Activated naive CD8-positive, alpha-beta T cell (primary cell): ENCODE results near the gene INTS6.

Source experiments
- H3K27ac Mint-ChIP-seq: one replicate; pipeline ENCODE4 v1.8.0; 2021; ENCODE audit warnings: mixed read lengths
- H3K27me3 Mint-ChIP-seq: one replicate; pipeline ENCODE4 v1.8.0; 2021; ENCODE audit warnings: mixed read lengths
- H3K36me3 Mint-ChIP-seq: one replicate; pipeline ENCODE4 v1.8.0; 2021; ENCODE audit warnings: mixed read lengths
- H3K4me1 Mint-ChIP-seq: one replicate; pipeline ENCODE4 v1.8.0; 2021; ENCODE audit warnings: low read depth, mixed read lengths
- H3K4me3 Mint-ChIP-seq: one replicate; pipeline ENCODE4 v1.8.0; 2021; ENCODE audit warnings: mild to moderate bottlenecking, mixed read lengths
- H3K9me3 Mint-ChIP-seq: one replicate; pipeline ENCODE4 v1.8.0; 2021; ENCODE audit warnings: low read depth, mixed read lengths

Gene INTS6

GRCh38 chr13:51397262-51397941, 55.4 kb downstream of the INTS6 start:
- H3K4me1 Mint-ChIP-seq: peaks cover 62% of the 10 kb centered on the region
- H3K27ac Mint-ChIP-seq: no peak overlapping the region

DNA sequence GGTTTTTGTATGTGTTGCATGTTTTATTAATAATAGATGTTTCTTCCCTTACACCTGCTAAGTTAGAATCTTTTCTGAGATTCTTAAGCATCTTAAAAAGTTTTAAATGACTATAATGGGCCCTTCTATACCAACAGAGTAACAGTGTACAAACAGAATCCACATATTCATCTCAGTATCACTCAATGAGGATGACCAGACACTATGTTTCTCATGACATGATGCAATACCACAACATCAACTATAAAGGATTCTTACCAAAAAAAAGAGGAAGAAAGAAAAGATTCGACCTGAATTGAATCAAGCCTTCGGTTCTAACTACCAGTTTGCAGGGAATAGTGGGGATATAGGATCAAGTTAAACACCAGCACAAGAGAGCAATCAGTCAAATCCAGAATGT, 56.5 kb downstream of the INTS6 start:
- no peaks in the 10 kb centered on the region for H3K27me3 Mint-ChIP-seq
- H3K9me3 Mint-ChIP-seq: no peaks in the 10 kb centered on the region
- peak overlapping the region; percentile 59 for H3K27ac Mint-ChIP-seq
- H3K4me3 Mint-ChIP-seq: no peak overlapping the region
- H3K36me3 Mint-ChIP-seq: peaks cover 16% of the 10 kb centered on the region
- peaks cover 64% of the 10 kb centered on the region for H3K4me1 Mint-ChIP-seq

More at GRCh38 chr13:51397262-51397941, 55.4 kb downstream of the INTS6 start:
- Mint-ChIP-seq H3K27me3 (no peaks in the 10 kb centered on the region), H3K36me3 (peaks cover 16% of the 10 kb centered on the region), H3K4me3 (no peak overlapping the region), H3K9me3 (no peaks in the 10 kb centered on the region)

DNA sequence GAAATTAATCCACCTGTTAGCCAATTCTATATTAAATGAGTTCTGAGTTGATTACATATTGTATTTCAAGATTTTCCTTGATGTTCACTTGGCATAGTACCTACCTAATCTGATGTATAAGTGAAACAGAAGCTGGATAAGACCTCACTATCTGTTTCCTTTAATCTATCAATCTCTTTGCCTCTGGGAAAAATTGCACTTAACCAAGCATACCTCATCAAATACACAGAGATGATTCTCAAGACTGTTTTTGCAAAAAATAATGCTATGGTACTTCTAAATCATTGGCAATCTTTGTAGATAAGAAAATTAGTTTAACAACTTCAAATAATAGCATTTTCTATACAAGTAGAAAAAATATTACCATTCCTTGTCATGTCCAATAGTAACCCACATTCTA, 58.1 kb downstream of the INTS6 start:
- no peaks in the 10 kb centered on the region for H3K27me3 Mint-ChIP-seq
- H3K4me3 Mint-ChIP-seq: no peak overlapping the region
- peaks cover 53% of the 10 kb centered on the region for H3K4me1 Mint-ChIP-seq
- no peaks in the 10 kb centered on the region for H3K9me3 Mint-ChIP-seq
- H3K36me3 Mint-ChIP-seq: peaks cover 11% of the 10 kb centered on the region
- peak overlapping the region; percentile 3 for H3K27ac Mint-ChIP-seq

GRCh38 chr13:51385114-51385513, 67.7 kb downstream of the INTS6 start:
- Mint-ChIP-seq H3K4me1 (peaks cover 5% of the 10 kb centered on the region), H3K27me3 (no peaks in the 10 kb centered on the region), H3K4me3 (no peak overlapping the region), H3K9me3 (no peaks in the 10 kb centered on the region), H3K27ac (no peak overlapping the region), H3K36me3 (peaks cover 9% of the 10 kb centered on the region)

DNA sequence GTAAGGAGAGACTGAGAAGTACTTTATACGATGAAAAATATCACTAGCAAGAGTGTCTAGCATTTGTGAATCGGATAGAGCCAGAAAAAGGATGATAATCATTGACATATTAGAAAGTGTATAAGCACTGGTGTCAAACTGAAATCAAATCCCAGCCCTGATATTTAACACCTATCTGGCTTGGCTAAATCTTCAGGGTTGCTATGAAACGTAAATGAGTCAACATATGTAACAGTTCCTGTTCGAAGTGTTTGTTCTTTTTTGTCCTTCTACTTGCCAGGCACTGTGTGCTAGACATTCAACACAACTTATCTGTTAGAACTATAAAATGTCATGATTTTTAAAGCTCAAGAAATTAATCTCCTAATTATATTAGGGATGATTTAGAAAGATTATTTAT, 72.6 kb downstream of the INTS6 start:
- H3K27me3 Mint-ChIP-seq: no peaks in the 10 kb centered on the region
- no peaks in the 10 kb centered on the region for H3K9me3 Mint-ChIP-seq
- no peak overlapping the region for H3K27ac Mint-ChIP-seq
- peaks cover 11% of the 10 kb centered on the region for H3K36me3 Mint-ChIP-seq
- H3K4me1 Mint-ChIP-seq: no peaks in the 10 kb centered on the region
- H3K4me3 Mint-ChIP-seq: no peak overlapping the region

DNA sequence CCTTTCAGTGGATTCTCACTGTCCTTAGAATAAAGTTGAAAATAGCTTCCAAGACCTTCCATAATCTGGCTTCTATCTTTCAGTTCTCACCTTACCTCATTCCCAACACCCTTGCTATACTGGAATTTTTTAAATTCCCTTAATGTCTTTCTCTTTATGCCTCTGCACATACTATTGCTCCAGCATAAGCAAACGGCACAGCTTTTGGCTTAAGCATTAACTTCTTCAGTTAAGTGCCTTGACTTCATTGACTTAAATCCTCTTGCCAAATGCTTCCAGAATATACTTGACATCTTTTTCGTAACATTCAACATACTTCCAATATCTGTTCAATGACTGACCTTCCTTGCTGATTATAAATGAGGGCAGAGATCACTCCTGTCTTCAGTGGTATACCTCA, 79.4 kb downstream of the INTS6 start:
- H3K9me3 Mint-ChIP-seq: no peaks in the 10 kb centered on the region
- no peaks in the 10 kb centered on the region for H3K27me3 Mint-ChIP-seq
- H3K36me3 Mint-ChIP-seq: peaks cover 14% of the 10 kb centered on the region
- H3K4me1 Mint-ChIP-seq: no peaks in the 10 kb centered on the region
- H3K27ac Mint-ChIP-seq: no peak overlapping the region
- no peak overlapping the region for H3K4me3 Mint-ChIP-seq

- Mint-ChIP-seq H3K9me3 (no peaks in the 10 kb centered on the region), H3K4me3 (no peak overlapping the region), H3K27me3 (no peaks in the 10 kb centered on the region), H3K36me3 (peaks cover 11% of the 10 kb centered on the region), H3K27ac (no peak overlapping the region), H3K4me1 (no peaks in the 10 kb centered on the region)
These were observed 81.0 kb downstream of the INTS6 start for GRCh38 chr13:51371768-51372399.

- H3K4me3 Mint-ChIP-seq: no peak overlapping the region
- no peak overlapping the region for H3K27ac Mint-ChIP-seq
- no peaks in the 10 kb centered on the region for H3K4me1 Mint-ChIP-seq
- no peaks in the 10 kb centered on the region for H3K27me3 Mint-ChIP-seq
- H3K9me3 Mint-ChIP-seq: no peaks in the 10 kb centered on the region
- peaks cover 8% of the 10 kb centered on the region for H3K36me3 Mint-ChIP-seq
These were observed 82.0 kb downstream of the INTS6 start for GRCh38 chr13:51370811-51371210.

- no peaks in the 10 kb centered on the region for H3K9me3 Mint-ChIP-seq
- peaks cover 8% of the 10 kb centered on the region for H3K36me3 Mint-ChIP-seq
- H3K27ac Mint-ChIP-seq: peak overlapping the region; percentile 18
- no peaks in the 10 kb centered on the region for H3K4me1 Mint-ChIP-seq
- no peak overlapping the region for H3K4me3 Mint-ChIP-seq
- H3K27me3 Mint-ChIP-seq: no peaks in the 10 kb centered on the region
These were observed 82.7 kb downstream of the INTS6 start for GRCh38 chr13:51370116-51370515.

DNA sequence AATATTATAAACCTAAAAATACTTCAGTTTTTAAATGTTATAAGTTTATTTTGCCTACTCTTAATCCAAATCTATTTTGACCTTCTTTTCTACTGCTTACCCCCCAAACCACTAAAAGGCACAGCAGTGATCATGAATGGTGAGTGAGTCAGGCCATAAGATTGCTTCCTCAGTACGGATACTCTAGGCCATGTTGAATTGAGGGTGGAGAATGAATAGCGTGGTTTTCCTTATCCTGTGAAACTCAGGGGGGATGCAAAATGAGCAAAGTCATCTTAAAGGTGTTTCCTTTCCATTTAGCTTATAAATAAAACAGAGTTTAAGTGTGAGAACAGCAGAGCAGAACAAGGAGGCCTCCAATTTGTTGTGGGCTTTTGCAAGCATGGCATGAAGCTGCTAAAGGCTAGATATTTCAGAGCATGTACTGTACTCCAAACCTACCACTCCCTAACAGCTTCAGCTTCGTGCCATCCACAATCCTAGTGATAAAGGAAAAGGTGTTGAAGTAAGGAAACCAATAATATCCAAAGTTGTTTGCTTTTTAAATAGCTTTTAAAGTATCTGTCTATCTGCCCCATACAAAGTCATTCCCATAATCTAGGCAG, 88.3 kb downstream of the INTS6 start:
- Mint-ChIP-seq H3K9me3 (no peaks in the 10 kb centered on the region), H3K4me1 (peaks cover 7% of the 10 kb centered on the region), H3K27me3 (no peaks in the 10 kb centered on the region), H3K4me3 (no peak overlapping the region), H3K36me3 (peaks cover 13% of the 10 kb centered on the region), H3K27ac (peak overlapping the region; percentile 36)

DNA sequence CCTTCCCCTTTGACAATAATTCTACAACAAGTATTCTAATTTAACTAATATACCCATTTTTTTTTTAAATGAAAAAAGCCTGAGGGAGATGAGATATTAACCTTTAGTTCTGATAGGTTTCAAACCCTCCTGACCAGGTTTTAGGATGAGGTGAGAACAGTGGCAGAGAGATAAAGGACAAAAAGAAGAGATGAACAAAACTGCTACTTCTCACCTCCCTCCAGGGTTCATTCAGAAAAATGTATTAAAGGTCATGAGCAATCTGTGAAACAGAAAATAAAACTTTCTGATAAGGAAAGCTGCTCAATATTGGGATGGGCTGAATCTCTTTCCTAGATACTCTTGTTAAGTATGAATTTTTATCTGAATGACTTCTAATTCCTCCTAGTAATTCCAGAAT, 89.2 kb downstream of the INTS6 start:
- peaks cover 12% of the 10 kb centered on the region for H3K36me3 Mint-ChIP-seq
- peaks cover 7% of the 10 kb centered on the region for H3K4me1 Mint-ChIP-seq
- H3K27ac Mint-ChIP-seq: peak overlapping the region; percentile 64
- no peaks in the 10 kb centered on the region for H3K27me3 Mint-ChIP-seq
- H3K4me3 Mint-ChIP-seq: no peak overlapping the region
- no peaks in the 10 kb centered on the region for H3K9me3 Mint-ChIP-seq

- Mint-ChIP-seq H3K27me3 (no peaks in the 10 kb centered on the region), H3K9me3 (no peaks in the 10 kb centered on the region), H3K36me3 (peaks cover 17% of the 10 kb centered on the region), H3K4me1 (peaks cover 7% of the 10 kb centered on the region), H3K4me3 (no peak overlapping the region), H3K27ac (no peak overlapping the region)
These were observed 91.7 kb downstream of the INTS6 start for GRCh38 chr13:51361106-51361505.

- H3K9me3 Mint-ChIP-seq: no peaks in the 10 kb centered on the region
- H3K36me3 Mint-ChIP-seq: peaks cover 17% of the 10 kb centered on the region
- peaks cover 7% of the 10 kb centered on the region for H3K4me1 Mint-ChIP-seq
- H3K27ac Mint-ChIP-seq: no peak overlapping the region
- H3K27me3 Mint-ChIP-seq: no peaks in the 10 kb centered on the region
- no peak overlapping the region for H3K4me3 Mint-ChIP-seq
These were observed 92.3 kb downstream of the INTS6 start for GRCh38 chr13:51360489-51360888.

DNA sequence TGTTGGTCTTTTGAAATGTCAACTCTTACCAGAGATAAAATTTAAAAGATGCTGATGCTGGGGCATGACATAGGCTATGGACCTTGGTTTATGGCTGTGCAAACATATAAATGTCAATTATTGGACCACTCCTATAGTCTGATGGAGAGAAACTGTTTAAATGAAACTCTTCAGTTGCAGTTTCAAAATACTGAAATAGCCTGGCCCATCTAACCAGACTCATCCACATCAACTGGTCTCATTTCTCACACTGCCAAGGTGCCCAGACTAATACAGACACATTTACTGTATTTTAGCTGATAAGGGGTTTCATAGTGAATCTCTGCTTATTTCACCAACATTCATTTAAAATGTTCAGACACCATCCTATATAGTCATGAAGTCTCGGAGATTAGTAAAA, 93.5 kb downstream of the INTS6 start:
- Mint-ChIP-seq H3K27ac (no peak overlapping the region), H3K9me3 (no peaks in the 10 kb centered on the region), H3K27me3 (no peaks in the 10 kb centered on the region), H3K36me3 (peaks cover 10% of the 10 kb centered on the region), H3K4me3 (no peak overlapping the region), H3K4me1 (peaks cover 7% of the 10 kb centered on the region)

DNA sequence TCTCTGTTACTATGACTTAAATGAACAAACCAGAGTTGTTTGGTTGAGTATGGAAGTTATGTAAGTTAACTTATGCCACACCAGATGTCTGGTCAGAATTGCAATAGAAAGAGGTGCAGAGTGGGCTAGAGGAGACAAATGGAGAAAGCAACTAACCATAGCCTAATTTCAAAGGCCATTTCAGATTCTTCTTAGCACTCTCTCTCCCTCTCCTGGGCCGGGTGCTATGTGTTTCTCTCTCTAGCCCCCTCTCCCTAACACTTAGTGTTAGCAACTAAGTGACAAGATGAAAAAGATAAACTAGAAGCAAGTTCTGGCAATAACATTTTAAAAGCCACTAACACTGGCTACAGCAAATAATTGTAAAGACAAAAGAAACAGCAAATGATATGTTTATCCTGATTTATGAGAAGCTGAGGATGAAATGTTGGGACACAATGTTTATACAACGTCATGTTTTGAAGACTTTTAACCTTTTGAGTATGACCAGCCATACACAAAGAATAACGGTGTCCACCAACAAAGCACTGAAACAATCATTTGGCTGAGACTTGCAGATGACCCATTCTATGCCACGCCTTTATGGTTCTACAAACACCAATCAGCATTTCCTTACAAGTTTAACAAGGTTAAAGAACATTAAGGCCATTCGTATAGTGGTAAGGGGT, 94.8 kb downstream of the INTS6 start:
- Mint-ChIP-seq H3K4me3 (no peak overlapping the region), H3K36me3 (peaks cover 10% of the 10 kb centered on the region), H3K9me3 (no peaks in the 10 kb centered on the region), H3K27ac (no peak overlapping the region), H3K4me1 (no peaks in the 10 kb centered on the region), H3K27me3 (no peaks in the 10 kb centered on the region)
